GM06990 (cell line): ENCODE results near the gene CDHR2.
A peak's percentile ranks its signal among the peaks of the same experiment; 100 is the strongest.

Source experiments
- DNase-seq: peaks from one replicate; pipeline ENCODE4 v3.0.0-alpha.2; 2011; ENCODE audit not compliant: insufficient read length; ENCODE audit errors: extremely low read depth
- H3K27me3 ChIP-seq: replicated peaks from 2 replicates; pipeline ENCODE4 v1.6.0; 2011; ENCODE audit warnings: low read length; ENCODE audit not compliant: control insufficient read depth, insufficient read depth
- H3K36me3 ChIP-seq: 2 replicates; pipeline ENCODE4 v1.5.1; 2011; ENCODE audit warnings: low read length; ENCODE audit not compliant: control insufficient read depth, insufficient read depth
- H3K4me3 ChIP-seq: replicated peaks from 2 replicates; pipeline ENCODE4 v1.5.1; 2011; ENCODE audit warnings: low read depth, mild to moderate bottlenecking, control low read depth, low read length
- TF ChIP-seq, protein P1 (sequence below): IDR thresholded peaks from 2 replicates; pipeline ENCODE4 v1.5.1; 2011; ENCODE audit warnings: low read length, control low read depth, mild to moderate bottlenecking, inconsistent platforms; ENCODE audit not compliant: insufficient read depth, poor library complexity, severe bottlenecking

Gene CDHR2

DNA sequence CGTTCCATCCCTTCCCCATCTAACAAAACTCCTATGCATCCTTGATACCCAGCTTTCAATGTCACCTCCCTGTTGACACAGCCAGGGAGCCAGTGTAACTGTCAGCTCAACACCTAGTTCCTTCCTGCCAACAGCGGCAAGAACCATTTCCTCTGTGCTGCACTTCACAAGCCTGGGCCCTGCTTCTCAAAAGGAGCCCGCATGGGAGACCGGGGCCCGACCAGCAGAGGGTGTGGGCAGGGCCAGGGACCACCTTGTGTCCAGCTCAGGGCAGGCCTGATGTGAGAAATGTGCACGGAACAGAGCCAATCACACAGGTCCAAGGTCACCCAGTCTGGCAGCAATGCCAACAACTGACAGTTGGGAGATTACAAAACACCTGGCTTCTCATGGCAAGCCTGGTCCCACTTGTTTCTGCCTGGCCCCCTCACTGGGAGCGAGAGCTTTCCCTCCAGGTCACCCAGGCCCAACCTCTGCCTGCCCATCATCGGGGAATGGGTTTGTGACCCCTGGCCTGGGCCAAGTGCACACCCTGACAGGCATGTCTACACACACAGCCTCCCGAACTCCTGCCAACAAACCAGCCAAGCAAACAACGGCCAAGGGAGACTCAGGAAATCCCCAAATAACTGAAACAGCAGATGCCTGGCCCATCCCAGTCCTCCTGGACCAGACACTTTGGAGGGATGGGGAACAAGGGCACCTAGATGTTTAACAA, 15.1 kb upstream of the CDHR2 start:
- H3K27me3 ChIP-seq: no peaks in the 10 kb centered on the region
- peak overlapping the region; percentile 34 for H3K4me3 ChIP-seq
- TF ChIP-seq, protein P1, sequence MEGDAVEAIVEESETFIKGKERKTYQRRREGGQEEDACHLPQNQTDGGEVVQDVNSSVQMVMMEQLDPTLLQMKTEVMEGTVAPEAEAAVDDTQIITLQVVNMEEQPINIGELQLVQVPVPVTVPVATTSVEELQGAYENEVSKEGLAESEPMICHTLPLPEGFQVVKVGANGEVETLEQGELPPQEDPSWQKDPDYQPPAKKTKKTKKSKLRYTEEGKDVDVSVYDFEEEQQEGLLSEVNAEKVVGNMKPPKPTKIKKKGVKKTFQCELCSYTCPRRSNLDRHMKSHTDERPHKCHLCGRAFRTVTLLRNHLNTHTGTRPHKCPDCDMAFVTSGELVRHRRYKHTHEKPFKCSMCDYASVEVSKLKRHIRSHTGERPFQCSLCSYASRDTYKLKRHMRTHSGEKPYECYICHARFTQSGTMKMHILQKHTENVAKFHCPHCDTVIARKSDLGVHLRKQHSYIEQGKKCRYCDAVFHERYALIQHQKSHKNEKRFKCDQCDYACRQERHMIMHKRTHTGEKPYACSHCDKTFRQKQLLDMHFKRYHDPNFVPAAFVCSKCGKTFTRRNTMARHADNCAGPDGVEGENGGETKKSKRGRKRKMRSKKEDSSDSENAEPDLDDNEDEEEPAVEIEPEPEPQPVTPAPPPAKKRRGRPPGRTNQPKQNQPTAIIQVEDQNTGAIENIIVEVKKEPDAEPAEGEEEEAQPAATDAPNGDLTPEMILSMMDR: peak; percentile 18
- no peak for DNase-seq
- H3K36me3 ChIP-seq: peaks cover 26% of the 10 kb centered on the region

DNA sequence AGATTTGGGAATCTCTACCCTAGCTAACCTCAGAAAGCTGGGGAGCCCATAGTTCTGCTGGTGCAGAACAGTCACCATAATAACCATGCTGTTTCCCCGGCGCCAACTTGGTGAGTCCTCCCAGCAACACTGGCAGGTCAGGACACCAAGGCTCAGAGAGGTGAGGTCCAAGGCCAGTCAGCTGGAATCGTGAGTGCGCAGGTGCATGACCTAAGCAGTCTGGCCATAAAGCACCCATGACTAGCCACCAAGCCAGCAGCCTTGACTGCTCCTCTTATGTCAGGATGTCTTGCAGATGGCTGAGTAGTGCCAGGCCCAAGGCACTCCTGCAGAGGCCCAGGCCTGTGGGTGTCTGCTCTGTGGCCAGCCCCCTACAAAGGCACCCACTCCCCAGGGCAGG, 14.5 kb upstream of the CDHR2 start:
- DNase-seq: no peak

DNA sequence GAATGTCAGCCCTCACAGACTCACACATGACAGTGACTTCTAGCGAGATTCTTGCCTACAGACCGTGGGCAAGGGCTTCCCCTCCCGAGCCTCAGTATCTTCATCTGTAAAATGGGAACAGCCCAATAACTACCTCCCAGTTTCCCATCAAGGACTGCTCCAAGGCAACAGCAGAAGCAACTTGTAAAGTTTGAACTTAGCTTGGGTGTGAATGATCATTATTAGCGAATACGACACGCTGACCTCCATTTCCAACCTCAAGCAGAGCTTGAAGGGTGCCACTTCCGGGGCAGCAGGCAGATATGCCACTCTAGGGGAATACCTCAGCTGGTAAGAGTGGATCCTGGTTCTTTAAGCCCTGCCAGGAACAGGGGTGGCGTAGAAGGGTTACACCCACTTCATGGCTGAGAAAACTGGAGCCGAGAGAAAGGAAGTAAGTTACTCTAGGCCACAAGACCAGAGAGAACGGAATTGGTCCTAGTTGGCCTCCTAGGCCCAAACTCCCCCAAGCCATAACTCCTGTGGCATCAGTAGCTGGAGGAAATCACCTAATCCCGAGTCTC, 14.0 kb upstream of the CDHR2 start:
- Histone ChIP-seq H3K36me3 (peaks cover 18% of the 10 kb centered on the region), H3K4me3 (peak overlapping the region; percentile 67), H3K27me3 (no peaks in the 10 kb centered on the region)
- DNase-seq: no peak
- TF ChIP-seq, protein P1: no peak

More for the DNA sequence above, 14.5 kb upstream of the CDHR2 start:
- no peaks in the 10 kb centered on the region for H3K27me3 ChIP-seq
- TF ChIP-seq, protein P1: no peak
- peak overlapping the region; percentile 67 for H3K4me3 ChIP-seq
- peaks cover 20% of the 10 kb centered on the region for H3K36me3 ChIP-seq

DNA sequence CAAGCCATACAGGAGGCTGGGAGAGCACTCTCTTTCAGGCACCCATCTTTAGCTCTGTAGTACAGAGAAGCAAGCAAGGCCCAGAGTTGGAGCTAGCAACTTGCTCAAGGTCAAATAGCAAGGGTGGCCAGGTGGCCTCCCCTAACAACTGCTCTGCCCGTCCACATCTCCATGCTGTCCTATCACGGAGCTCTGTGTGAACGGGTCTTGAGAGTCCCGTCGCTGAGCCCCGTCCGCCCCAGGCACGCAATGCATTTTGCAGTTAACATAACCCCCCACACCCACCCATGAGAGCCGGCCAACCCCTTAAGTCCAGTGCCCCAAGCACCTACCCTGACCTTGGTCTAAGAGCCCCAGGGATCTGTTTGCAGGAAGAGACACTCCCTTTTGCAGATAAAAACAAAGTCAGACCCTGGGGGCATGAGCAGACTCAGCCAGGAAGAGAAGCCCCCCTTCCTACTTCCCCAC, 13.4 kb upstream of the CDHR2 start:
- Histone ChIP-seq H3K36me3 (peaks cover 15% of the 10 kb centered on the region), H3K4me3 (peak overlapping the region; percentile 67), H3K27me3 (no peaks in the 10 kb centered on the region)
- DNase-seq: peak; percentile 43
- TF ChIP-seq, protein P1: no peak

DNA sequence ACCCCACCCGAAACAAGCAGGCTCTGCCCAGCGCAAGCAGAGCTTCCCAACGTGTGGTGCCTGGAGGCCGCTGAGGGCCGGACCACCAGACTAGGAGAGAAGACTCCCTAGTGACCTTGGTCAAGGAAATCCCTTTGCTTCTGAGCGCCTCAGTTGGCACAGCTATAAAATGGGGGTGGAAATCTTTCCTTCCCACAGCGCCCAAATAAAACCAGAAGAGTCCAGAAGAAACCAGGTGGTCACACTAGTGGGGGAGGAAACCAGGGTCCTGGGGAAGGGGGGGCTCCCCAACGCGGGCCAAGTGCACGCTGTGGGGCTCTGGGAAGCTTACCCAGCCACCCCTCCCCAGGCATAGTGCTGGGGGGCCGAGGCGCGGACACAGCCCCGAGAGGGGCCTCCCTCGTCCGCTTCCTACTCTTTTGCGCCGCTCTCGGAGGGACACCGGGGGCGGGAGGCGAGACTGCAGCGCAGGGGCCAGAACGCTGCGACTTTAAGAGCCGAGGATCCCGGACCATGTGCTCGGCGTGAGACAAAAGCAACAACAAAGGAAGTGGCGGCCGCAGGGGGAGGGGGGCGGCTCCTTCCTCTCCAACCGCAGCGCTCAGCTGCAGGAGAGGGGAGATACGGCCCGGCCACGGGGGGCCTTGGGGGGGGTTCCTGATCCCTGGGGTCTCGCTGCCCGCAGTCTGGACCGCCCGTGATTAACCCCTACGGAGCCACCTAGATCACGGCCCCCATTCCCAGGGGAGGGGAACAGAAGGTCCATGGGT, 12.8 kb upstream of the CDHR2 start:
- peak; percentile 81 for DNase-seq
- no peaks in the 10 kb centered on the region for H3K27me3 ChIP-seq
- H3K36me3 ChIP-seq: peaks cover 11% of the 10 kb centered on the region
- TF ChIP-seq, protein P1: no peak
- peak overlapping the region; percentile 67 for H3K4me3 ChIP-seq
